GM12872 (cell line): Measurements from ENCODE around the gene OR10D3.

Source experiments
- CTCF ChIP-seq: IDR thresholded peaks from 3 replicates; pipeline ENCODE4 v1.5.1; 2011; ENCODE audit warnings: low read depth, mild to moderate bottlenecking, low read length, moderate library complexity; ENCODE audit not compliant: insufficient read depth

OR10D3 gene

GRCh38 chr11:124160986-124161385 is 22.2 kb upstream of the OR10D3 start:
- TF ChIP-seq CTCF, result no peak

- TF ChIP-seq CTCF, result no peak
These were observed 15.3 kb upstream of the OR10D3 start for GRCh38 chr11:124167826-124168231.

GRCh38 chr11:124168796-124169195 is 14.3 kb upstream of the OR10D3 start:
- no peak for TF ChIP-seq CTCF

GRCh38 chr11:124170801-124171586 is 12.2 kb upstream of the OR10D3 start:
- TF ChIP-seq CTCF, result no peak

- TF ChIP-seq CTCF, result no peak
These were observed 11.0 kb upstream of the OR10D3 start for GRCh38 chr11:124172101-124172500.

GRCh38 chr11:124172599-124172998 is 10.5 kb upstream of the OR10D3 start:
- no peak for TF ChIP-seq CTCF

- TF ChIP-seq CTCF, result no peak
These were observed 9.1 kb upstream of the OR10D3 start for GRCh38 chr11:124174001-124174583.
